Activated CD4-positive, CD25-positive, alpha-beta regulatory T cell treated with anti-CD3 and anti-CD28 coated beads, Interleukin-2, amount 50 U/mL, for 16 hours (primary cell): ENCODE data around the gene HOXA11.

Experiments used
- DNase-seq: peaks from one replicate; pipeline ENCODE4 v3.0.0-alpha.2; 2020; ENCODE audit warnings: low read depth, low spot score

Gene HOXA11

DNA sequence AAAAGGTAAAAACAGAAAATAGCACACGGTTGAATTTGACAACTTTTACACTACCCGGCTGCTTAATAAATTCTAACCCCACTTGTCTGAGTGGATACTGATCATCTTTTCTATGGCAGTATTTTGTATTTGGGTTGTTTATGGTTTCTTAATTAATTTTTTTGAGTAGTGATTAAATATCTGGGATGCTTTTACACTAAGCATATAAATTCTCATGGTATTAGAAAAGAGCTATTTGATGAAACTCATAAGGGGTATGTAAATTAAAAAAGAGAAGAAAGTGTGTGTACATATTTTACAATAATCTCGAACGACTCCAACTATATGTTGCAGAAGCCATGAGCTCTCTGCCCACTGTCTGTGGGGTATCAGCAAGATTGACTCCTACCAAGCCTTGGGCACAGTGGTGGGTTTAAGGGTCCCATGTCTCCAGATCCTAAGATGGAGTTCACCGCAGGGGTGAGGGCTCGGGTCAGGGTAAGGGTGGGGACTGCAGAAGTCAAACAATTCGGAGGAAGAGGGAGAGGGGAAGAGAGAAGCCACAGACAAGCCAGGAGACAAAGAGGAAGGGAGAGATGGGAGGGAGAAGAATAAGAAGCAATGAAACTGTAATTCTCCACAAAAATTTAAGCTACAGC, 22.4 kb upstream of the HOXA11 start:
- no peak for DNase-seq

DNA sequence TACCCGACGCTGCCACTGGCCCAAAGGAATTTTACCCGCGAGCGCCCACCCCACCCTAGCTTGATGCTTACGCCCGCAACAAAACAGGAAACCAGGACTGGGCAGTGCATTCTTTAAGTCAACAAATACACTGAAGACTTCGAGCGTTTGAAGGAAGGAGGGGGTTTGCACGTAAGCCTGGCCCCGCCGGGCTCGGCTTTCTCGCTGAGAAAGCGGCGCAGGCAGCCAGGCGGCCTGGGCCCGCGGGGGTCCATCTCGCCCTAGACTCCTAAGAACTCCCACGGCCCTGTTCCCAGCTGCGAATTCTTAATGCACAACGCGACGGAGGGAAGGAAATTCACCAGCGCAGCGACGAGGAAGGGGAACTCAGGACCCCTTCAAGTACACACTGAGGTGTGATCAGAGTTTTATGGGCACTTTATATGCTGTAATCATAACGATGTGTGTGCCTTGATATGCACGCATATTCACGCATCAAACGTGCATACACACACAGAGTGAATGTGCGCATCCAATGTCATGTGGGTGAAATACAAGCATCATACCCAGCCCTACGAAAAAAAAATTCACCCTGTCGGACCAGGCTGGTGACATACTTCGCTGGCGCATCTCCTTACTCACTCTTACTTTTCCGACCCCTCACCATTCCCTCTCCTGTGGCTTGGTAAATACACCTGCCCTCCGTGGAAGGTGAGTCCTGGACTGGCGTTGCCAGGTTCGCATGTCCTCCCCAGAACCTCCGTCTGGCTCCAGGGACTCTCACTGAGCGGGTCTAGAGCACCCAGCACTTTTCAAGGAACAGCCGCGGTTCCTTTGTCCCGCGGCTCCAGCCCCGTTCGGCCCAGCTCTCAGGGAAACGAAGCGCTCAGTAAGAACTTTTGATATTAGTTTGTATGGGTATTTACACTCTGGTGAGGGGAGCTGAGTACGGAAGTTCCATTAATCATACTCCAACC, 20.6 kb upstream of the HOXA11 start:
- no peak for DNase-seq

DNA sequence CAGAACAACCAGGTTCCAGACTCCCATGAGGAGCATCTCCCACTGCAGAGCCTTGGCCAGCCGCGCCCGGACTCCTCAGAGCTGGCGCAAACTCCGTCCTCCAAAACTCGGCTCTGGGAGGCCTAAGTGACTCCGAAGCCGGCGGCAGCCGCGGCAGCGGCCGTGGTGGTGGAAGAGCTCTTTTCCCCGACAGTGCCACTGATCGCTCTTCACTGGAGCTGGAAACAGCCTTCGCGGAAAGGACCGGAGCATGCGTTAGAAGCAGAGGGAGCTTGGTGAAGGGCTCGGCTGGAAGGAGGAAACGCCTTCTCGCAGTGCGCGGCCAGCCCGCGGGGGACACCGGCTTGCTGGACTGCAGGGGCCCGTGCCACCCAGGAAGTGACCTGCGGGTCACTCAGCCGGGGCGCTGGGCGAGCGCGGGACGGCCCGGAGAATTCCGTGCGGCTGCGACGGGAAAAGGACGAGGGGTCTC, 19.9 kb upstream of the HOXA11 start:
- no peak for DNase-seq

DNA sequence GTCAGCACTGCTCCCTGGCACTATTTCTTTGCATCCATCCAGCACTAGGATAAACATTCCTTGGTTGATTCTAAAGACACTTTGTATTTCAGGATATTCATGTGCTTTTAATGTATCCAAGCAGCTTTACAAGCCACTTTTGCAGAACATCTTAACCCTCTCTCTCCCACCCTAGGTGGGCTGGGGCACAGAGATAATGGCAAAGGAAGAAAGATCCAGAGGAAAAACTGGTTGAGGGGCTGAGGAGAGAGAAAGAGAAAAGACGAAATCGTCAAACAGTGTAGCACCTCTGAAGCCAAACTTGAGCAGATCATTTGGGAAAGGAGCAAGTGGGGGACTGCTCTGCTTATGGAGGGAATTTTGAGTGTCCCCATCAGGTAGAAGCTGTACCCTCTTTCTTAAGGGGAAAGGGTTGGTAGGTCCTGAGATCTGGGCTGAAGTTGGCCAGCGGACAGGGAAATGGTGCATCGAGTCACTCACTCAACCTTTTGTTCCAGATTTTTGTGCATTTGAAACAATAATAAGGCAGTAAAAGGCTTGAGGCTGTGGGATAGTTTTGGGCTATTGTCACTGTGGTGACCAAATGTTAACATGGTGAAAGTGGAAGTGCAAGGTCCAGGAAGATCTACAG, 19.0 kb upstream of the HOXA11 start:
- no peak for DNase-seq

DNA sequence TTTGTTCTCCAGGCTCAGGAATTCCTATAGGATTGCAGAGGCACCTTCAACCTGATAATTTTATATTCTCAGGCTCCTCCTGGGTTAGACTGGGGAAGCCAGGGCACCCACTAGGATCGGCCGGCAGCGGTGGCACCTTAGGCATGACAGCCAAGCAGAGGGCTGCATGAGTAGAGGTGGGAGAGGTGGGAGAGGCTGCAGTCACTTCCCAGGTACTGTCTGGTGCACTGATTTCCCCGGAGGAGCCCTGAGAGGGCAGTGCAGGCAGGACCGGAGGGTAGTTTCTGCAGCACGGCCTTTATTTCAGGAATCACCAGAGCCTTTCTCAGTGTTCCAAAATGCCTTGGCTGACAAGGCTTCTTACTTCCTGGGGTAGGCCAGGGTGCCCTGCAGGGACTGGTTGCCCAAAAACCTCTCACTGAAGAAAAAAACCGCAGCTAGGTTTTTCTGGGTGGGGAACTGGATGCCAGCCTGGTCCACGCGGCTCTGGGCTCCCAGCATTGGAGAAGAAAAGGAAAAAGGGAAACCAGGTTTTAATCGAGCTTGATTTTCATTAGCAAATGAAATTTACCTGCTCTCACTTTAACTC, 18.4 kb upstream of the HOXA11 start:
- DNase-seq = no peak

DNA sequence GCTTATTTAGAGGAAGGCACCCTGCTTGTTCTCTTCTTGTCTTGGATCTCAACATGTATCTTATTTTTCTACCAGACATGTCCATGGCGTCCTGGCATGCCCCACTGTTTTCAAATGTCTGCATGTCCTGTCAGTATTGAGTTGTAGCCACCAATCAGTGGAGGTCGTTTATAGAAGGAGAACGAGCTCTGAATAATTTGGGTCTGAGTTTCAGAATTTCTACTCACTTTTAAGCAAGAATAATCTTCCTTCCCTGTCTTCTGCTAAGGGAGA, 17.8 kb upstream of the HOXA11 start:
- DNase-seq = no peak

DNA sequence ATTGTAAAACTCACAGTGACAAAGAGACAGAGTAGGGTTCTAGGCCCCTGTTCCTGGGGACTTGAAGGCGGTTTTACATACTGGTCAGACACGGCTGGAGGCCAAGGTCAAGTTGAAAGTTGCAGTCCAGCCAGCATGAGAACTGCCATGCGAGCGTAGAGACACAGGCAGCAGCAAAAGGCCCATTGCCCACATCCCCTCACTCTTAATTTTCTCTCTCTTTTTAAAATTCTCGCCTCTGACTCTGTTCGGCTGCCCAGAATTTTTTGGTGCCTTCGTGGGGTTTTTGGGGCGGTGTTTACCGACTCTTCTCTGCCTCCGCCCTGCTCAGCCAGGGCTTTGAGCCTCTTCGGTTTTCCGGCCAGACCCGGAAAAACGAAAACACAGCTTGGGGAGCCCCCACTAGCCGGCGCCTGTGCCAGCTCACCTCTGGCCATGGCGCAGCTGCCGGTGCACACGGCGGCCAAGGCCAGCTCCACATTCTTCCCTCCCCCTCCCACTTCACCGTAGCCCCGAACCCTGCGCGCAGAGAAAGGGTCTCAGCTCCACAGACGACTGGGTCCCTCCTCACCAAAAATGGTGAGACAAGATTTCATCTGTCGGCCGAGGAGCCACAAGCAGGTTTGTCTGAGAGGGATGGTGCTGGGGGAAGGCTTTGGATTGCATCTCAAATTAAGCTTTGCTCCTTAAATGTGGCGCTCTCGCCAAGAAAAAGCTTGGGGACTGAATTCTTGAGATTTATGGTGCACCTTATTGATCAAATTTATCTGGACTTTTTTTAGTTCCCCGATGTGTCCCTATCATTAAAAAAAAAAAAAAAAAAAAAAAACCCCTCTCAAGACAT, 17.2 kb upstream of the HOXA11 start:
- DNase-seq = no peak

DNA sequence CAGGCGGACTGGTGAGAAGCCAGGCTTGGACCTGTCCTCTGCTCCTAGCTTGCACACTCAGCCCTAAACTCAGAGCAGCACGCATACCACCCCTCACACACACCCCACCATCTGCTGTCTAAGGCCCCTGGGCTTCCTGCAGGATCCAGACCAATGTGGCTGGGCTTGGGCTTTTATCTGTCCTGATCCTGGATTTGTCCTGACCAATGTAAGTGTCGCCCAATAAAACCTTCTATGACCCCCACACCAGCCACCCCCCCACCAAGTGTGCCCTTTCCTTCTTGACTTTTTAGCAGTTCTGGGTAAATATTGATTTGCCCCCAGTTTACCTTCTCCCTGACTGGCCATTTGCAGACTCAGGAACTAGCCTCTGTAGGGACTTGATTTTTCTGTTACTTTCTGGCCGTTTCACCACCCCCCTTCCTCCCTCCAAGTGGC, 16.6 kb upstream of the HOXA11 start:
- no peak for DNase-seq

DNA sequence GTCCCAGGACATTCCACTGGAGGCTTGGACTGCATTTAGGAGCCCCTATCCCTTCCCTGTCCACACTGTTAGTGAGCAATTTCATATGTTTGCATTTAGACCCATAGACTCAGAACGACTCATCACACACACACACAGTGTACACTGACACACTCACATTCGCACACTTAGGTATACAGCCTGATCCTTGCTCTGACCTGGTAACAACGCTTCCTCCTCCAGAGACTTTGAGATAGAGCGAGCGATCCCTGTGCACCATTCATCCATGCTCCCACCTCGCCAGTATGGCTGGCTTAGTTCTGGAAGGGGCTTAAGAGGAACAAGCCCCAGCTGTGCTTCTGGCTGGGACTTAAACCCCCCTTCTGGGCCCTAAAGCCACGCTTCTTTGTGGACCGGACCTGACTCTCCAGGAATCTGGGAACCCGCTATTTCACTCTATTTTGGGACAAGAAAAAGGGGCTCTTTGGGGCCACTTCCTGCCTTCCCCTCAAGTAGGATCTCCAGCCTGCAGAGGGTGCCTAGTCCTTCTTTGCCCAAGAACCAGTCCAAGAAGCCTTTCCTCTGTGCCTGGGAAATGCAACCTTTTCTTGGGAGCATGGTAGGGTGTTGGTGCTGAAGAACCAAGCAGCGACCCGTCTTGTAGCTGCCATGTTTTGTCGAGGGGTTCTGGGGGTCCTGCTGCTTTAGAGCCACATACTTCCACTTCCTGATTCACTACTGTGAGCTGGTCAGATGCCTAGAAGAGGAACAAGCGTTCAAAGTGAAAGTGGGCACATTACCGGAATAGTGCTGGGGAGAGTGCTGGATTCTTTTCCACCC, 15.9 kb upstream of the HOXA11 start:
- no peak for DNase-seq

DNA sequence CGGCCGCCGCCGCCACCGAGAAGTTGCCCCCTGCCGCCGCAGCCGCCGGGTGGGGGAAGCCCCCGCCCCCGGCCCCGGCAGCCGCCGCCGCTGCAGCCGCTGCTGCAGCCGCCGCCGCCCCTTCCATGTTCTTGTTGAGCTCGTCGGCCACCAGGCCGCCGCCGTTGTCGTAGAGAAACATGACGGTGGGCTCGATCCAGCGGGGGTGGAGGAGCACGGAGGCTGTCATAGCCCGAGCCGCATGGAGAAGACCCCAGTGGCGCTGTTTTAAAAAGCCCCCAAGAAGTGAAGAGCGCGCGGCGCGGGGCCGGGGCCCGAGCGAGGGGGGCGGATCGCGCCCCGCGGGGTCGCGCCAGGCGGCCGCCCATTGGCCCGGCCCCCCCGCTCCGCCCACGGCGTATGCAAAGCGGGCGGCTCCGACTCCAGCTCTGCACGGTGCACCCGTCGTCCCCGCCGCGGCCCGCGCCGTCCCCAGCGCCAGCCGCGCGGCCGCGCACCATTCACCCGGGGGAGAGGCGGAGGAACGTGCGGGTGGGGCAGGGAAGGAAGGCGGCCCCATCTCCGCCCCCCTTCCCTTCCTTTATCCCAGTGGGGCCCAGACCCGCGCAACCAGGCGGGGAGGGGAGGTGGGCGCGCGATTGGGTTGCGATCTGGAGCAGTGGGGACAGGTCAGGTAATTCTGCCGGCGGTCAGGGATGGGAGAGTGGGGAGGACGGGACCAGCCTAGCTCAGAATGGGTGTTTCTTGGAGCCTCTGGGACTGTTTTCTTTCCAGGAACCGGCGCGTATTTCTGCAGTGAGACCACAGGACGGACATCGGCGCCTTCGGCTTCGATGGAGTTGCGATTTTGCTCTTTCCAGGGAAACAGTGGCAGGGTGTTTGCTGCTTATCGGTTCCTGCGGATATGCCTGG, 15.1 kb upstream of the HOXA11 start, which contains the start of gene HOXA13:
Gene HOXA13 (minus strand): TSS at position 243 of the 912 bp plus-strand sequence. CDS start 14 bp downstream, at position 229.
- no peak for DNase-seq

DNA sequence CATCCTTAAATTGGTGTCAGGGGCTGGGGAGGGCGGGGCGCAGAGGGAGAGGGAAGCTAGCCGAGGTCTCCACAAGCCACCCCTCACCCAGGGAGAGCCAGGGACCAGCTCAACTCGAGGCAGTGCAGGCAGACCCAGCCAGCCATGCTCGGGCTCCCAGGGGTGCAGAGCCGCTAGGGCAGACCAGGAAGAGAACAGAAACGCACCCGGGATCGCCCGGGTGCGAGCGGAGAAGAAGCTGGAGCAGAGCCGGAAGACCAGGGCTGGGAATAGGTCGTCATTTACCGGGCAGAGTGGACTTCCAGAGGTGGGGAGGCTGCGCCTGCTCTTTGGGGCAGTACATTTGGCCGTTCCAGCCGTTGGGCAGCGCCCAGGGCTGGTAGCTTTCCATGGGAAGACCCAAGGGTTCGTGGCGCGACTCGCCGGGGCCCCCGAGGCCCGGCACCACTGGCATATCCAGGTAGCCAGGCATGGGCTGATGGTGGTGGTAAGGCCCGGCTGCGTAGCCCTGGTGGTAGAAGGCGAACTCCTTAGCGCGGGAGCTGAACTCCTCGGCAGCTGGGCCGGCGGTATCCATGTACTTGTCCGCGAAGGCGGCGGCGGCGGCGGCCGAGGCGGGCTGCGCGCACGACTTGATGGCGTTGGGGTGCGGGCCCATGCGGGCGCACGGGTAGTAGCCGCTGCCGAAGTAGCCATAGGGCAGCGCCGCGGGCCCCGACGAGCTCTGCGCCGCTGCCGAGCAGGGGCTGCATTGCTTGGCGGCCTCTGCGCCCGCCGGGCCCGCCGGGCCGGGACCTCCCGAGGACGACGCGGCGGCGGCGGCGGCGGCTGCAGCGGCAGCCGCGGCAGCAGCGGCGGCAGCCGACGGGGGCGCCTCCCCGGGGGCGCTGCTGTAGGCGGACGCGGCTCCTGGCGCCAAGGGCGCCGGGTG, 14.1 kb upstream of the HOXA11 start:
- no peak for DNase-seq

DNA sequence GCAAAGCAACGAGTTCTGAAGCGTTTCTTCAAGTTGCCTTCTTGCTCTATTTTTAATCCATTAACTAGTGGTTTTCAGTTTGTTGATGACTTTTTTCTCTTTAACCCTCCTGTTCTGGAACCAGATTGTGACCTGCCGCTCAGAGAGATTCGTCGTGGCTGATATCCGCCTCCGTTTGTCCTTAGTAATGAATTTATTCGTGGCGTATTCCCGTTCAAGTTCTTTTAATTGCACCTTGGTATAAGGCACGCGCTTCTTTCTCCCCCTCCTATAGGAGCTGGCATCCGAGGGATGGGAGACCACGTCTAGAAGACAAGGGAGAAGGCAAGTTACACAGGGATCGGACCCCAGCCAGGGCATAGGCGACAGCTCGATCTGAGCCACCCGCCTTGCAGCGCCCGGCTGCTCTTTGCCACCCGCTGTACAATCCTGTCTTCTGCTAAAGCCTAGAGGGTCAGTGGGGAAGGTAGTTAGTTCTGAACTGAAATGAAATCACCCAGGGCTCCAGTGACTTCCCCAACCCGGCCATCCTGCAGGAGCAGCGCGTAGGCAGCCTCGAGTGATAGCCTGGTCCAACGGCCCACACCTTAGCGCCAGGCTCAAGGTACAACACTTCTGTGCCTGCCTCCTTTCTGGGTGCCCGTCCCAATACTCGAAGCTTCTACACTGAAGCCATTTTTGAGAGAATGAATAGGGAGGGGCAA, 13.3 kb upstream of the HOXA11 start:
- no peak for DNase-seq

DNA sequence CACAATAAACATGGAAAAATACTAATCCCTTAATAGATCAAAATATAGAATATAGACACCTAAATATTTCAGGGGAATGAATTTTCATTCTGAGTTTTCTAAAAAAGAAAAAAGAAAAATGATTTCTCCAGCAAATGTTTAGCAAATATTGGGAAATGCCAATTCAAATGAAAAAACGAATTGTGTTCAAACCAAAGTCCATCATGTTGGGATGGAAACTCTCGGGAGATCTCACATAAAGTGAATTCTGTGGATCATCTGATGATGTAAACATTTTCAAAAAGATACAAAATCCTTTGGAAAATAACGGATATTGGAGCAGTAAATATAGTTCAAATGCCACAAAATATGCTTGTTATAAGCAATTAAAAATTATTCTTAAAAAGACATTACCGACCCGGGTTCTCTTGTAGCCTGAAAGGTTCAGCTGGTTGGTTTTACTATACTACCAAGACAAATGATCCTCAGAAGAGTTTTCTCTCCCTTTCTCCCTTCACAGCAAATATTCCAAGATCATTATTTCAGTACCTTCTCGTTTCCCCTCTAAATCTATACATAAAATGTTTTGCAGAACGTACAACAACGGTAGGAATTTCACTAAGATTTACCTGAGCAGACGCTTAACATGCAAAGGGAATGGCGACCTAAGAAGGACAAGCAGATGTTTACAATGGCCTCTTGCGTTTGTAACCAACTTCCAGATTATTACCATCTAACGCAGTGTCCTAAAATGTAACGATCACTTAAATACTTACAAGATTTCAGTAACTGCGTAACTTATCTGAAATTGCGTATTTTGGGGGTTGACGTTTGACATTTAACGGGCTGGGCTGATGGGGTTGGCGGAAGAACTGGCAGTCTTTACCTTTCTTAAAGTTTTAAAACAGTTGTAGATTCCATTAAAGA, 12.4 kb upstream of the HOXA11 start:
- DNase-seq = no peak

DNA sequence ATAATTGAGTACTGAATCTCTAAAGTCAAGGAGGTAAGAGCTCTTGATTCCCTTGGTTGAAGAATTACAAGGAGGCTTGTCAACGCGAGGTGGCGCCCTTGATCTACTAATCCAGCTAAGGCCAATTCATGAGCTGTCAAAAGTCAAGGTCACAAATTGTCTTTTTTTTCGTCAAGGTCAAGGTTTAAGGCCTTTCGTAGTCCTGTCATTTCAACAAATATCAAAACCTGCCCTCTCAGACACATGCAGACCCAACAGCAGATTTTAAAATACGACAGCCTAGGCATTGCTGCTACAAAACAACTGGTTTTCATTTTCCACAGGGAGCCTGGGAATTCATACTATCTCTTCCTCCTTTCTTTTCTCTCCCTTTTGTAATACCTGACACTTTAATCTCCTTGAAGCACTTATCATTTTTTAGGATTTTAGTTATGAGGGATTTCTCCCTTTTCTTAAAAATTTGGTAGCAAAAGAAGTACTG, 11.3 kb upstream of the HOXA11 start:
- DNase-seq = peak; percentile 70

DNA sequence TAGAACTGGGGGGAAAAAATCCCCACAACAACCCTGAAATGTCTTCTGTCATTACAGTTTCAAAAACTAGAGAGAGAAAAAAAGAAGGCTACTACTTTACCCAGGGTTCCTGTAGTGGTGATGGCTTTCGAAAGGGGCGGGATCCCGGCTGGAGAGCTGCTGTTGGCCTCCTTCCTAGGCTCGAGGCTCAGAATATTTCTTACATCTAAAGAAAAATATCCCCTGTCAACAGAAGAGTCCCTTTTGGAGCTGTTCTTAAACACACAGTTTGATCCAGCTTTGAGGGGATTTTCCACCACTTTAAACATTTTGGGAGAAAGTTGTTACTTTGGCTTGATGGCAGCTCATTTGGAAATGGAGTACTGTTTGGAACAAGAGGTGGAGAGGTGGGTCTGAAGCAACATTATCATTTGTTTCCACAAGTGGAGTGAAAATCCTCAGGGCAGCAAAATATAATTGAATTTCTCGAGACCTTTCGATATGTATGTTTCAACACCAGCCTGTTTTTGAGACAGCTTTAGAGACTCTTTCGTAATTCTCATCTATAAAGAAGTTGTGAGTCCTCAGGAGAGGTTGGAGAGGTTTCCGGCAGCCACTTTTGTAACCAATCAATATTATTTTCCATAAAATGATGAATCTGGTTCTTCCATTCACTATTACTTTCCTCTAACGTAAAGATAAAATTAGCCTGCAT, 9.8 kb upstream of the HOXA11 start:
- no peak for DNase-seq

DNA sequence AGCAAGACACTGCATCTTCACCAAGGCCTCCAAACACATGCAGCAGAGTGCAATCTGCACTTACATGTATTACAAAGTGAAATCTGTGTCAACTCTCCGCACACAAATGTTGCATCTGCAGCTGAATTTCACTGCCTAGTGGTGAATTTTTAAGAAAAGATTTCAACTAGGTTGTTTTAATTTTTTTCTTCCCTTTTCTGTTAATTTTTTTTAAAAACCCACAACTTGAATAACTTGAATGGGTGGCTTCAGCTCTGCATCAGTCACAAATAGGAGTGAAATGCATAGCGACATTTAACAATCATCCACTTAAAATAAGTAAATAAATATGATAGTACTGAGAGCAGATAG, 8.9 kb upstream of the HOXA11 start:
- DNase-seq = no peak
